Subcutaneous adipose tissue (tissue), 4 donors: Measurements from ENCODE around the gene DPF3. TPM values are rescaled to one million over a fixed set of nuclear protein-coding genes. Genes with fewer than 3 reads are reported as not detected.

Source experiments
- total RNA-seq, 4 donors: library from RNA; depleted of rRNA; stranded (reverse); fragments of >200 nt; gene quantifications; one replicate each; pipeline ENCODE4 v1.1.0, GENCODE V29; 2016
- TF ChIP-seq, protein P1 (sequence below): fragments of 450-650 bp; IDR thresholded peaks from one replicate; pipeline ENCODE4 v1.5.1; 2016; ENCODE audit warnings: low read depth, mild to moderate bottlenecking, control low read depth, antibody characterized with exemption, moderate library complexity

Gene DPF3
- total RNA-seq, 4 donors from 2014 or later, result 0.33 to 6.8 TPM; not detected in 2

DNA sequence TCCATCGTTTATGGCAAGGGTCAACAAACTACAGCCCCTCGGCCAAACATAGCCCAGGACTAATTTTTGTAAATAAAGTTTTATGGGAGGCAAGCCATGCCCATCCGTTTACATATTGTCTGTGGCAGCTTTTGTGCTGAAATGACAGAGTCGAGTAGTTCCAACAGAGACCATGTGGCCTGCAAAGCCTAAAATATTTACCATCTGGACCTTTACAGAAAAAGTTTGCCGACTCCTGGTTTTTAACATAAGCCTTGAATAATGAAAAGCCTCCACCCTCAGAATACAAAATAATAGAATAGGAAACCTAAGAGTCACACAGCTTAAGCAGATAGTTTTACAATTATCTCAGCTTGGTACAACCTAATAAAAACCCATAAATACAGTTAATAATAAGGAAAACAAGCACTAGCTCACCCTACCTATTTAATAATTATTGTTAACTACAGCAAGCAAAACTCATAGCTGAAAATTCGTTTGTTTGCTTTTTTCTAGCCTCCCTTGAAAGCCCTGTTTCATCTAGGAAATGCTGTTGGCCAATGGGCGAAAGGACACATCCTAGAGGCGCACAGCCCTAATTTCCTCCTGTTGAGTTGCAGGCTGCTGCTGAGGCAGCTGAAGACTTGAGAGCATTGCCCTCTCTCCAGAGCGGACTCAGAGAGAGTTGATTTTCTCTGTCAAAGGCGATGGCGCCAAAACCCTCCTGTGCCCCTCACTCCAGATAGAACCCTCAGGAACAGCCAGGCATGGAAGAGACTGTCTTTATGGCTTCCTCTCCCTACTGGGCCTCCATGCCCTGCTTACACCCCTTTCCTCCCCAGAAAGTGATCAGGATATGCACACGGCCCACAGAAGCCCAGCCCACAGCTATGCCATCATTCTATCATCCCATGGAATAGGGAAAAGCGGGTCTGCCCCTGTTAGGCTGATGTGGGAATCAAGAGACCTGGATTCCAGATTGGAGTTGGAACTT is 107.2 kb downstream of the DPF3 start:
- TF ChIP-seq, protein P1, sequence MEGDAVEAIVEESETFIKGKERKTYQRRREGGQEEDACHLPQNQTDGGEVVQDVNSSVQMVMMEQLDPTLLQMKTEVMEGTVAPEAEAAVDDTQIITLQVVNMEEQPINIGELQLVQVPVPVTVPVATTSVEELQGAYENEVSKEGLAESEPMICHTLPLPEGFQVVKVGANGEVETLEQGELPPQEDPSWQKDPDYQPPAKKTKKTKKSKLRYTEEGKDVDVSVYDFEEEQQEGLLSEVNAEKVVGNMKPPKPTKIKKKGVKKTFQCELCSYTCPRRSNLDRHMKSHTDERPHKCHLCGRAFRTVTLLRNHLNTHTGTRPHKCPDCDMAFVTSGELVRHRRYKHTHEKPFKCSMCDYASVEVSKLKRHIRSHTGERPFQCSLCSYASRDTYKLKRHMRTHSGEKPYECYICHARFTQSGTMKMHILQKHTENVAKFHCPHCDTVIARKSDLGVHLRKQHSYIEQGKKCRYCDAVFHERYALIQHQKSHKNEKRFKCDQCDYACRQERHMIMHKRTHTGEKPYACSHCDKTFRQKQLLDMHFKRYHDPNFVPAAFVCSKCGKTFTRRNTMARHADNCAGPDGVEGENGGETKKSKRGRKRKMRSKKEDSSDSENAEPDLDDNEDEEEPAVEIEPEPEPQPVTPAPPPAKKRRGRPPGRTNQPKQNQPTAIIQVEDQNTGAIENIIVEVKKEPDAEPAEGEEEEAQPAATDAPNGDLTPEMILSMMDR, result no peak

DNA sequence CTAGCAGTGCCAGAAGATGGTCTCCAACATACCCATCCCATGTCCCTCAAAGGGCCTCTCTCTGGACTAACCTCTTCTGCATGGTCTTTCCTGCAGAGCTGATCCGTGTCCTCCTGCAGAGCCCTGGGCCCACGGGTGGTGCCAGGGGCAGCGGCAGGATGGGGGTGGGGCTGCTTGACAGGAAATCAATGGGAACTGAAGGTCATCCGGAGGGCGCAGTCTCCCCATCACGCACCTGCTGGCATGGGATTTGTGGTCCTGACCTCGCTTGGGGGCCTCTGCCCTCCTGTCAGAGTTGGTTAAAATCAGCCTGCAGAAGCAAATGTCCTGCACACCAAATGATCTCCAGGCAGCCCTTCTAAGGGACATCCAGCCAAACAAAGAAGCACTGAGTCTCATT is 110.2 kb downstream of the DPF3 start:
- TF ChIP-seq, protein P1, result no peak

DNA sequence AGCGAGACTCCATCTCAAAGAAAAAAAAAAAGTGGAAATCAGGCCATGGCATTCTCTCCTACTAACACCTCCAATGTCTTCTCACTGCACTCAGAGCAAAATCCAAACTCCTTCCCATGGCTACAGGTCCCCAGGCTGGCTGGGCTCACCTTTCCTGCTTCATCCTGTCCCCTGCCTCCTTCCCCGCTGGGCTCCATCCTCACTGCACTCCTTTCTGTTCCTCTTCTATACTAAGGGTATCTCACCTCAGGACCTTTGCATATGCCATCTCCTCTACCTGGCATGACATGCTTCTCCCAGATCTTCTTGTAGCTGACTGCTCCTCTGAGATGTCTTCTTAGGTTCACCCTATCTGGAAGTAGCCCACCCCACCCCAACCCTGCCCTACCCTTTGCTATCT is 111.1 kb downstream of the DPF3 start:
- TF ChIP-seq, protein P1, result no peak

DNA sequence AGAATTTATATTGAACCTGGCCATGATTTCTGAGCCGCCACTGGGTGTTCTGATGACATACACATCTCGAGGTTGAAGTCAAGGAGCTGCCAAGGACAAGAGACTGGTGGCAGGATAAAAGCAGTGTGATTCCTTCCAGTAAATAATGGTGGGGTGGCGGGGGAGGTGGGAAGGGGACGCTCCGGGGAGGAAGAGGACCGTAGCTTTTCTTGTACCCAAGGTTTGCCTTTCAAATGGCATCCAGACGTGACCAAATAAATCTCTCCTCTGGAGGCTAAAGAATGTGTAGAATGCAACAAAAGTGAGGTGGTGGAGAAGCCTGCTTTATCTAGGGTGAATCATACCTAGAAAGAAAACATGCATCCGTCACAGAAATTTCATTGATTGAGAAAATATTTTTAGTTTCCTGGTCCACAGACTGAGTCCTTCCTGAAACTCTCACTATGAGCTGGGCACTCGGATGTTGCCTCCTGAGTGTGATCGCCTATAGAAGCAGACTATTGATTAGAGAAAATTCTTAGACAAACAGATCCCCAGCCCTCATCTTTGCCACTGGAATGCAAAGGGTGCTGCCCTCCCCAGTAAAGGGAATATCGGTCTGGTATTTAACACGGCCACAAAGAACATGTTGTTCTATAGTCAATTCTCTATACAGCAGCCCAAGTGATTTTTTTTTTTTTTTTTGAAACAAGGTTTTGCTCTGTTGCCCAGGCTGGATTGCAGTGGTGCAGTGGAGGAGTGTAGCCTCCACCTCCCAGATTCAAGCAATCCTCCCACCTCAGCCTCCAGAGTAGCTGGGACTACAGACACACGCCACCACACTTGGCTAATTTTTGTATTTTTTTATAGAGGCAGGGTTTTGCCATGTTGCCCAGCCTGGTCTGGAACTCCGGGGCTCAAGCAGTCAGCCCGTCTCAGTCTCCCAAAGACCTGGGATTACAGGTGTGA is 112.1 kb downstream of the DPF3 start:
- TF ChIP-seq, protein P1, result no peak

DNA sequence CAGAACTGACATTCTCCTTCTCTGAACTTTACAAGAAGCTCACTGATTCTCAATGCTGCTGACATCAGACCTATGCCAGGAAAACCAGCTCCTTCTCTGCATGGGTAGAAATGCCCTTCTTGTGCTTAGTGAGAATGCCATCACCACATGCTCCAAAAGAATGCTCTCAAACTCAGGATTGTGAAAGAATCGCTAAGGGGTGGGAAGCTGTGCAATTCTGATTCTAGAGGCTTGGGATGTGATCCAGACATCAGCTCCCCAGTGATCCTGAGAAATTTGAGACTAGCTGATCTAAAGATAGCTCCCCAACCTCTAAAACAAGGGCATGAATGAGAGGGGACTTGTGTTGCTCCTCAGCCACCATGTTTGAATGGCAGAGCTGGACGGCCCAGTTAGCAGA is 113.2 kb downstream of the DPF3 start:
- TF ChIP-seq, protein P1, result no peak

DNA sequence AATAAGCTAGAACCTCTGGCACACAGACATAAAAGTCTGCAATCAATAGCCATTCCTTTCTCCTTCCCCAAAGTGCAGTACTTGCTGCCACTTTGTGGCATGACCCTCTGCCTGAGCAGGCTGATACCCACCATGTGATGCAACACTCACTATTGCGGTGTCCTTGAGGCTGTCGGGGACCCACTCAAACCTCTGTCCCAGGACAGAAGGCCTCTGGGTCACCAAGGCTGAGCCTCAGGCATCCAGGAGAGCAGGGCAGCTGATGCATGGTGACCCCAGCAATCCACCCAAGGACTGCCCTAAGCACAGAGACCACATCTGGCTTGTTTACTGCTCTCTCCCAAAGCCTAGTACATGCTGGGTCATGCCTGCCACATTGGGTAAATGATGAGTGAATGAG is 114.2 kb downstream of the DPF3 start:
- TF ChIP-seq, protein P1, result no peak

DNA sequence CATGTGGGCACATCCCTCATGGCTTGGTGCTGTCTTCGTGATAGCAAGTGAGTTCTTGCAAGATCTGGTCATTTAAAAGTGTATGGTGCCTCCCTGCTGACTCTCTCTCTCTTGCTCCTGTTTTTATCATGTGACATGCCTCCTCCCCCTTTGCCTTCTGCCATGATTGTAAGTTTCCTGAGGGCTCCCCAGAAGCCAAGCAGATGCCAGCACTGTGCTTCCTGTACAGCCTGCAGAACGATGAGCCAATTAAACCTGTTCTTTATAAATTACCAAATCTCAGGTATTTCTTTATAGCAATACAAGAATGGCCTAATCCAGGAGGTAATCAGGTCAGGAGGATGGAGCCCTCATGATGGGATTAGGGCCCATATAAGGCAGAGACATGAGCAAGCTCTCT is 116.3 kb downstream of the DPF3 start:
- TF ChIP-seq, protein P1, result no peak
